ENCODE results near the gene TSPAN4. TPM values are rescaled to one million over a fixed set of nuclear protein-coding genes. Genes with fewer than 3 reads are reported as not detected.

The TSPAN4 gene
- total and polyA plus RNA-seq, 2 donors (not counting 1 experiment from before 2014, with no cell fraction given): 2.9 to 7.4 TPM

- Histone ChIP-seq H3K36me3 (replicated peaks in 1 of 2; ENCODE audit: control extremely low read depth in 1 of 2, control insufficient read depth in 1 of 2, extremely low read depth in 1 of 2, insufficient read depth in 2 of 2, low read length in 1 of 2) (peaks cover 0 to 8% of the 10 kb centered on the region in 2 experiments), H3K4me1 (ENCODE audit: control insufficient read depth in 2 of 2, insufficient read depth in 2 of 2, low read length in 2 of 2) (no peaks in the 10 kb centered on the region), H3K79me2 (ENCODE audit: control insufficient read depth, insufficient read depth, low read length) (no peaks in the 10 kb centered on the region), H3K4me2 (replicated peaks; ENCODE audit: low read depth, low read length, poor library complexity, severe bottlenecking) (no peak overlapping the region), H3K9ac (ENCODE audit: low read length) (no peak overlapping the region), H2AFZ (ENCODE audit: insufficient read depth, low read depth, low read length, poor library complexity, severe bottlenecking) (no peak overlapping the region), H3K4me3 (ENCODE audit: control extremely low read depth in 1 of 5, extremely low read depth in 1 of 5, insufficient read depth in 1 of 5, low read depth in 2 of 5, low read length in 4 of 5) (no peak overlapping the region), H3K27me3 (replicated peaks in 1 of 4; ENCODE audit: control extremely low read depth in 1 of 4, control insufficient read depth in 3 of 4, insufficient read depth in 4 of 4, low read length in 3 of 4) (no peaks in the 10 kb centered on the region), H4K20me1 (ENCODE audit: control insufficient read depth, insufficient read depth, low read length, poor library complexity, severe bottlenecking) (no peaks in the 10 kb centered on the region), H3K27ac (ENCODE audit: low read length in 2 of 2) (no peak overlapping the region), H3K9me3 (ENCODE audit: control extremely low read depth in 1 of 3, control insufficient read depth in 2 of 3, insufficient read depth in 1 of 3, low read length in 2 of 3) (no peaks in the 10 kb centered on the region)
- Mint-ChIP-seq H3K27ac (no peak overlapping the region), H3K4me1 (no peaks in the 10 kb centered on the region), H3K27me3 (no peaks in the 10 kb centered on the region), H3K4me3 (no peak overlapping the region), H3K9me3 (ENCODE audit: insufficient read depth) (no peaks in the 10 kb centered on the region)
- 98% methylated on average over 15 of the region's 16 CpGs for WGBS (ENCODE audit: insufficient coverage)
- POLR2A ChIA-PET: no interaction called here
- DNase-seq (no peak), ATAC-seq (ENCODE audit: low read depth) (no peak)
- no peak for TF ChIP-seq EZH2 (IDR thresholded peaks at IDR 0.05; ENCODE audit: borderline replicate concordance, insufficient read depth, low read depth, low read length, poor library complexity, severe bottlenecking)
- TF ChIP-seq CTCF (IDR thresholded peaks at IDR 0.05): no peak
- CTCF ChIA-PET: no interaction called here
- intact Hi-C loops (cut with micrococcal nuclease): no loop called here
Observed at GRCh38 chr11:875203-875602, 32.6 kb downstream of the TSPAN4 start.

- no peaks in the 10 kb centered on the region for H3K4me1 Mint-ChIP-seq
- Histone ChIP-seq H2AFZ (ENCODE audit: insufficient read depth, low read depth, low read length, poor library complexity, severe bottlenecking) (no peak overlapping the region), H3K27ac (ENCODE audit: low read length in 2 of 2) (no peak overlapping the region), H3K4me3 (ENCODE audit: control extremely low read depth in 1 of 5, extremely low read depth in 1 of 5, insufficient read depth in 1 of 5, low read depth in 2 of 5, low read length in 4 of 5) (no peak overlapping the region), H3K36me3 (replicated peaks in 1 of 2; ENCODE audit: control extremely low read depth in 1 of 2, control insufficient read depth in 1 of 2, extremely low read depth in 1 of 2, insufficient read depth in 2 of 2, low read length in 1 of 2) (peaks cover 0 to 13% of the 10 kb centered on the region in 2 experiments), H3K27me3 (replicated peaks in 1 of 4; ENCODE audit: control extremely low read depth in 1 of 4, control insufficient read depth in 3 of 4, insufficient read depth in 4 of 4, low read length in 3 of 4) (no peaks in the 10 kb centered on the region), H3K4me1 (ENCODE audit: control insufficient read depth in 2 of 2, insufficient read depth in 2 of 2, low read length in 2 of 2) (no peaks in the 10 kb centered on the region), H3K9me3 (ENCODE audit: control extremely low read depth in 1 of 3, control insufficient read depth in 2 of 3, insufficient read depth in 1 of 3, low read length in 2 of 3) (no peaks in the 10 kb centered on the region), H3K4me2 (replicated peaks; ENCODE audit: low read depth, low read length, poor library complexity, severe bottlenecking) (no peak overlapping the region), H3K79me2 (ENCODE audit: control insufficient read depth, insufficient read depth, low read length) (no peaks in the 10 kb centered on the region), H4K20me1 (ENCODE audit: control insufficient read depth, insufficient read depth, low read length, poor library complexity, severe bottlenecking) (no peaks in the 10 kb centered on the region), H3K9ac (ENCODE audit: low read length) (no peak overlapping the region)
- no peak for TF ChIP-seq CTCF (IDR thresholded peaks at IDR 0.05)
- TF ChIP-seq EZH2 (IDR thresholded peaks at IDR 0.05; ENCODE audit: borderline replicate concordance, insufficient read depth, low read depth, low read length, poor library complexity, severe bottlenecking): no peak
- ChIA-PET POLR2A (no interaction called here), CTCF (no interaction called here)
- intact Hi-C loops (cut with micrococcal nuclease): no loop called here
- no peak overlapping the region for H3K4me3 Mint-ChIP-seq
- H3K27me3 Mint-ChIP-seq: no peaks in the 10 kb centered on the region
- DNase-seq (no peak), ATAC-seq (ENCODE audit: low read depth) (no peak)
- H3K9me3 Mint-ChIP-seq (ENCODE audit: insufficient read depth): no peaks in the 10 kb centered on the region
- H3K27ac Mint-ChIP-seq: no peak overlapping the region
- 95% methylated on average over 21 of the region's 21 CpGs for WGBS (ENCODE audit: insufficient coverage)
Observed at GRCh38 chr11:875769-876301, 33.2 kb downstream of the TSPAN4 start.
